GM19467 (cell line): ENCODE data around the gene SPOCK1.
A peak's percentile ranks its signal among the peaks of the same experiment; 100 is the strongest.

ENCODE experiments used
- ATAC-seq: cut with Tn5 transposase; IDR thresholded peaks from one replicate; pipeline ENCODE4 v1.9.1; 2021; ENCODE audit warnings: mild to moderate bottlenecking, moderate library complexity; ENCODE audit not compliant: unreplicated experiment

SPOCK1 gene

DNA sequence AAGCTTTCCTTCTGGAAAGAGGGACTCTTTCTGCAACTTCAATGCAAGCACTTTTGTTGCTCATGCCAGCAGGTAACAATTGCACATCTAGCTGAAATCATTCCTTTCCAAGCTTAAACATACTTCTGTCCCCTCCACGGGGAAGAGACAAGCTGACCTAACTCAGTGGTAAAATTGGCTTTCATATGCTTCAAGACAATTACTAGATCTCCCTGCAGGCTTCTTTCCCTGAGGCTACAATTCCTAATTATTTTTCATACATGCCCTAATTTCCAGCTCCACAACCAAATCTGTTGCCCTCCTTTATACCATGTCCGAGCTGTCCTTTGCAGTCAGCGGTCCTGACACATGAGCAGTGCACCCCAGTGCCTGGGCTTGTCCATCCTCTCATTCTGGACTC is 324.9 kb downstream of the SPOCK1 start:
- no peak for ATAC-seq

DNA sequence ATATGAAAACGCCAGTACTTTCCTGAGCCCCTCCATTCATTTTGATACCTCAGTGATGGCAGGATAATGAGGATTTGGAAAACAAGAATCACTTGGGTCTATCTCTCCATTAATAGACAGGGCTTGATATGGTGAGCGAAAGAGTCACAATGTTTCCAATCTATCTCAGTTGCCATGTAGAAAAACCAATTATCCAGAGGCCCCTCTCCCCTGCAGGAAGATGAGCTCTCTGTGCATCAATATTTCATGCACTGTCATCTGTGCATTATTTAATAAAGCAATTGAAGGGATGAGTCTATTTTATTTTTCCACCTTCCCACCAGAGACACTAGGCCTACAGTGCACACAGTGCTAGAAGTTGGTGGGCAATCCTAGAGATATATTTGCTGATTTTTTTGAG is 326.9 kb downstream of the SPOCK1 start:
- no peak for ATAC-seq

DNA sequence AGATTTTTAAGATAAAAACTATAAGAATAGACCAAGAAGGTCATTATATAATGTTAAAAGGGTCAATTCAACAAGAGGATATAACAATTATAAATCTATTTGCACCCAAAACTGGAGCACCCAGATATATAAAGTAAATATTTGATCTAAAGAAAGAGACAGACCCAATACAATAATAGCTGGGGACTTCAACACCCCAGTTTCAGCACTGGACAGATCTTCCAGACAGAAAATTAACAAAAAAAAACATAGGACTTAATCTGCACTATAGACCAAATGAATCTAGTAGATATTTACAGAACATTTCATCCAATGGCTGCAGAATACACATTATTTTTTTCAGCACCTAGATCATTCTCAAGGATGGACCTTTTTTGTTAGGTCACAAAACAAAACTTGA is 331.9 kb downstream of the SPOCK1 start:
- ATAC-seq: no peak

- ATAC-seq: no peak
Observed at GRCh38 chr5:137164961-137165360, 334.2 kb downstream of the SPOCK1 start.

- no peak for ATAC-seq
Observed at GRCh38 chr5:137164536-137164935, 334.6 kb downstream of the SPOCK1 start.

DNA sequence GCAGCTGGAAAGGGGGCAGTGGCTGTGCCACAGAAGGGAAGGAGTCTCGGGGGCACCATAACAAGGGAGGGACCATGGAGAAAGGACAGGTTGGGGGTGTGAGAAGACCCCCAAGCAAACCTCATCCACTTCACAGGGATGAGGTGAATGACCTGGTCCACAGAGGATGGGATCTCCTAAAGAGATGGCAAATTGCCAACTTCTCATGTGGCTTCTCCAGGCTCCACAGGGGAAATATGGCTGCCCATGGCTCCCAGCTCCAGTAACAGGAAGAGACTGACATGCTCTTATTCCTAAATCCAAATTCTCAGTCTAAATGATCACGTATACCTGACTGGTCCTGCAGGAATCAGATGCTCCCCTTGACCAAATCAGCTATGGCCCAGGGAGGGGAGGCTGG is 340.4 kb downstream of the SPOCK1 start:
- no peak for ATAC-seq

GRCh38 chr5:137156180-137156579 is 342.9 kb downstream of the SPOCK1 start:
- ATAC-seq: no peak

DNA sequence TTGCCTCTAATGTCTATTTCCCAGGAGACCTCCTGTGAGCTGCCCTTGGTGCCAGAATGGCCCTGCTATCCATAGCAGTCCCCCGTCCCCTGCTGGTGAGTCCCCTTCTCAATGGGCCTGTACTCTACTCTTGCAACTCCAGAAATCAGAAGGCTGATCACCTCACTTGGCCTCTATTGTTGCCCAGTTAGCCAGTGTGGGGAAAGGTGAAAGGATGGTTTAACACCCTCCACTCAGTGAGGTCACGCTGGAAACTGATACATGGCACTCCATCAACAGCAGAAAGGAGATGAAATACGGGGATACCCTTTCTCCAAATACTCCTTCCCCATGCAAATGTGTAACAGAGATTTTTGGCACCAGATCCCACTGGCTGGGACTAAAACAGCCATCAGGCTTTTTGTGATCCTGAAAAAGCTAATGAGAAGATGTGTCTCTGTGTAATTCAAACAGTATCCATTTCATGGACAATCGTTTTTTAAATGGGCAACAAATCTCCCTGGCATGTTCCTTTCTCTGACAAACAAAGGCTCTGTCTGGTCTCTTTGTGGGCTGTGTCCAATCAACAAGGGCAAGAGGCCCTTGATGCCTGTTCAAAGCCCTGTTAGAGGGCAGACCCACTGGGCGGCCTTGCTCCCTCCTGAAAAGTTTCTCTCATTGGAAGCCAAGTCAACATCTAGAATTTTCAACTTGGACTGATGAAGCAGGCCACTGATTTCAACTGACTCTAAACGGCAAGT is 343.7 kb downstream of the SPOCK1 start:
- no peak for ATAC-seq

DNA sequence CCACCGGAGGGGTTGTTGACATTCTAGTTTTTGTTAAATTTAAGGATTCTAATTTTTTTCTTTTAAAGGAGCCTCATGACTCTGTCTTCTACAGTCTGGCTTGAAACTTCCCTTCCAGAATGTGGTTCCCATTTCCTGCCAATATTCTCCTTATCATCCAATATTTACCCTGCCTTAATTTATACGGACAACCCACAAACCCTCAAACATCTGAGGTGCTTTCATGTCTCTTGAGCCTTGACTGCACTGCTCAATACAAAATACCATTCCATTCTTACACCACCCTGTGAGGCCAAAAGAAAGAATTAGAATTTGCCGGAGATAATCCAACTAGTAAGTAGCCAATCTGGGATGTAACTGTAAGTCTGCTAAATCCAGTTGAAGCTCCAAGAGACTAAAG is 346.5 kb downstream of the SPOCK1 start:
- ATAC-seq: no peak

DNA sequence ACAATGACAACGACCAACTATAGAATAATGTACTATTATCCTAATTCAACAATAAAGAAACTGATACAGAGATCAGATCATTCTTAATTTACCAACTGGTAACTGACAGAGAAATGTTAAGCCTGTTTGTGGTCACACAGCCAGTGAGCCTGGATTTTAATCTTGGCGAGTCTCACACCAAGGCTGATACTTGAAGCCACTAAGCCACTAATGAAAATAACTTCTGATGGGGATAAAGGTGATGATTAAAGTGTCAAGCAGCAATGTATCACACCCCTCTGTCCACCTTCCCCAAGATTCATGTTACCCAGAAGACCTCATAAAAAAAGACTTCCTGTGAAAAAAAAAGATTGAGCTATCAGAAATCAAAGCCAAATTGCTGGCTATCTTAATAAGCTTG is 350.5 kb downstream of the SPOCK1 start:
- no peak for ATAC-seq

DNA sequence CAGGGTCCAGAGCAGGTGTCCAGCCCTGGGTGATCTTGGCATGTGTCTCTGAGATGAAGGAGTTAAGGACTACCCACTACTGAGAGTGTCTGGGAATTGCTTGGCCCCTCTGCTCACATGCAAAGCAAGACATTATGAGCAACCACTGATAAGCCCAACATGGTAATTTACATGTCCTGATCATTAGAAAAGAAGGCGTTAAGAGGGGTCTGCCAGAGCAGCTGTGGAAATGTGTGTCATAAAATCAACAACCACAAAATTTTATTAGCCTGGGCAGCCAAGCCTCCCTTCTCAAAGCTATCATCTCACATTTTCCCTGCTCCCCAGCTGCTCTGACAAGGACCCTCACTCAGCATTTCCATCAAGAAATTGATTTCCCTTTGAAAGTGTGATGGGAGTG is 351.0 kb downstream of the SPOCK1 start:
- ATAC-seq: no peak

DNA sequence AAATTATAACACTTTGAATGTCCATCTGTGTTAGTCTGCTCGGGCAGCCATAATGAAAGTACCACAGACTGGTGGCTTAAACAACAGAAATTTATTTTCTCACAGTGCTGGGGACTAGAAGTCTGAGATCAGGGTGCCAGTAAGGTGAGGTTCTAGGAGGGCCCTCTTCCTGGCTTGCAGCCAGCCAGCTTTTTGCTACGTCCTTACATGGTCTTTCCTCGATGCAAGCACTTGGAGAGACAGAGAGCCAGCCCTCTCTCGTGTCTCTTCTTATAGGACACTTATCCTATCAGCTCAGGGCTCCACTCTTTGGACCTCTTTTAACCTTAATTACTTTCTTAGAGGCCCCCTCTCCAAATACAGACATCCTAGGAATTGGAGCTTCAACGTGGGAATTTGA is 351.8 kb downstream of the SPOCK1 start:
- ATAC-seq: no peak

GRCh38 chr5:137146402-137146890 is 352.7 kb downstream of the SPOCK1 start:
- ATAC-seq: no peak

- ATAC-seq: no peak
Observed at GRCh38 chr5:137145721-137146120, 353.4 kb downstream of the SPOCK1 start.

DNA sequence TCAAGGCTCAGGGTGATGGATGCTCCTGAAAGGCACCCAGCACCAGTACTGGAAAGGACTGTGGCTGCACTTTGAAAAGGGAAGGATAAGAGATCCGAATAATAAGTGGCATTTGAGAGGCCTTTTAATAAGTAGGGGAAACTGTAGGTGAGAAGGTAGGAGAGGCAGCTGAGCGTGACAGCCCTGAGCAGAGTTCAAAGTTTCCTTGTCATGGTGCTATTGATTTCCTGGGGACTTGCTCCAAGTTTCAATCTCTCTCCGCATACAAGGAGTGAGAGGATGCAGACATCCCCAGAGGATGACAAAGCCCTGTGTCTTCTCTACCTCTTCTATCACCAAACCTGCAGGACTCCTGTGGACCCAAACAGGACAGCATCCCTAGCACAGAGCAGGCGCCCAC is 354.5 kb downstream of the SPOCK1 start:
- ATAC-seq: no peak

DNA sequence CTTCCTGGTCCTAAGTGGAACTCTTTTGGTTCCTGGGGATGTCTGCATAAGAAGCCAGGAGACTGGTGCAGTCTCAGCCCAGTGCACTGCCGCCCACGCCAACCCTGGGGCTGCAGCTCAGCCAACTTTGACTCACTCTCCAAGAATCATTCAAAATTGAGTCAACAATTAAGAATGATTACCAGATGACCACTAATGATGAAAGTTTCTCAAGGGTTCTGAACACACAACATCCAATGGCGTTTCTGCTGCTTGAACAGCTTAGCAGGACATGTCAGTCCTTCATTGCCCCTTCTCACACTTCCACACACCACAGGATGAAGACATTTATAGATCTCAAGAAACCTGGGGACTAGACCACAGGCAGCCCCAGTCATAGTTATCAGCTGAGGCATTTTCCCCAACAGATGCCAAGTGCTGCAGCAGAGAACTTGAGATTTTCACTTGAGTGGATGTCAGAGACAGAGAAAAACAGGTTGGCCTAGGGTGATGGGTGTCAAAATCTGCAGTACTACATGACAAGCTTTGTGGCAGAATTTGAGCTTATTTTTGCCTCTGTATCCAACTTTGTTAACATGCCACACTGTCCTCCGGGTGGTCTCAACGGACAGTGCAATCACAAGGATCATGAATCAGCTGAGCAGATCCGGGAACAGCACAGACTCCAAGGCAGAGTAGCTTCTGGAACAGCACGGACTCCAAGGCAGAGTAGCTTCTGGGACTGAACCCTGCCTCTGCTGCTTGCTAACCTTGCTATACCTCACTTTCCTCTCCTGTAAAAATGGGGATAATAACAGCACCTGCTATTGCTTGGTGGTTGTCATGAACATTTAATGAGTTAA is 356.1 kb downstream of the SPOCK1 start:
- ATAC-seq: peak; percentile 53

- peak; percentile 45 for ATAC-seq
Observed at GRCh38 chr5:137142346-137142745, 356.8 kb downstream of the SPOCK1 start.

GRCh38 chr5:137141779-137142178 is 357.3 kb downstream of the SPOCK1 start:
- ATAC-seq: no peak

GRCh38 chr5:137136991-137137632 is 362.0 kb downstream of the SPOCK1 start:
- no peak for ATAC-seq

DNA sequence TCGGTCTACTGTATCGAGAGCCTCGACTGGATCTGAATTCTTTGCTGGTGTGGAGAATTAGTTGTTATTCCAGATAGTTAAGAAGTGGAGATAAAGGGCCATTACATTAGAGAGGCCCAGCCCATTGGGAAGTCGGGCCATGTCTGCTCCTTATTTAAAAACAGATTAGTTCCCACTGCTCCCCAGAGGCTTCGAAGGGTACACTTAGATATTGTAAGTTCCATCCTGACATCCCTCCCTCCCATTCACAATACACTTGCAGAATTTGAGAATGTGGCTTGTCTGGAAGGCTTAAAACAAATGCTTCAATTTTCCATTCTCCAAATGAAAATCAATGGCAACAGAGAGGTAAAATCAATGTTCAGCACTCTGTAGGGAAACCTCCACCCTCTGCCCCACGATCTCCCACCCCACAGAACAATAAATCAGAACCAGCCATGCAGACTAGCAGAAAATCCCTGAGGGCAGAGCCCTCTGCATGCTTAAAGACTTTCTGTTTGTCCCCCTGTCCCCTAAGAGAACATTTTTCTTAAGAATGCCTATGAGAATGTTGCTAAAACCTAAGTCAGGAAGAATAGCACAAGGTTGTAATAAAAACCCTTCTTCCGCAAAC is 364.1 kb downstream of the SPOCK1 start:
- ATAC-seq: no peak
